H1 (cell line): ENCODE results near the gene SLC7A7. TPM values are rescaled to one million over a fixed set of nuclear protein-coding genes. Genes with fewer than 3 reads are reported as not detected.

ENCODE experiments used
- CTCF ChIA-PET: fragments of 300-600 bp; sonication (Branson Sonifier 250); formaldehyde crosslinking; loops from one replicate; lab custom pipeline; 2021; ENCODE audit not compliant: partially characterized antibody; lab: Charles Lee
- POLR2A ChIA-PET: fragments of 300-600 bp; sonication (Branson Sonifier 250); formaldehyde crosslinking; loops from one replicate; lab custom pipeline; 2021; ENCODE audit warnings: inconsistent platforms; ENCODE audit not compliant: partially characterized antibody; lab: Charles Lee
- DNase-seq, 2 experiments: peaks; one replicate each; pipeline versions ENCODE4 v3.0.0 to v3.0.0-alpha.2; 2010 to 2022; ENCODE audit warnings: low spot score in 2 of 2, low read depth in 1 of 2, mixed read lengths in 1 of 2
- FAIRE-seq: peaks from 2 replicates; lab custom pipeline; 2011; peaks lifted over from hg19 to GRCh38; lab: Jason Lieb, UNC
- H2AFZ ChIP-seq: 2 replicates; pipeline ENCODE4 v1.8.1; 2012; ENCODE audit warnings: low read length, inconsistent platforms
- H2AK5ac ChIP-seq: 2 replicates; pipeline ENCODE4 v1.6.1; 2013; ENCODE audit warnings: low read depth, low read length
- H2BK120ac ChIP-seq: replicated peaks from 2 replicates; pipeline ENCODE3; 2013; ENCODE audit warnings: low read depth, low read length, inconsistent platforms
- H2BK12ac ChIP-seq: 2 replicates; pipeline ENCODE4 v1.6.1; 2013; ENCODE audit warnings: low read depth, low read length
- H2BK15ac ChIP-seq: 2 replicates; pipeline ENCODE4 v1.6.1; 2013; ENCODE audit warnings: low read length
- H2BK20ac ChIP-seq: 2 replicates; pipeline ENCODE4 v1.6.1; 2013; ENCODE audit warnings: low read length
- H2BK5ac ChIP-seq: 2 replicates; pipeline ENCODE4 v1.6.1; 2013; ENCODE audit warnings: low read depth, low read length
- H3K14ac ChIP-seq: 2 replicates; pipeline ENCODE4 v1.6.1; 2013; ENCODE audit warnings: inconsistent platforms; ENCODE audit not compliant: insufficient read length
- H3K18ac ChIP-seq: 2 replicates; pipeline ENCODE4 v1.6.1; 2013; ENCODE audit warnings: low read length; ENCODE audit errors: extremely low read depth
- H3K23ac ChIP-seq: 2 replicates; pipeline ENCODE4 v1.6.1; 2013; ENCODE audit warnings: inconsistent platforms; ENCODE audit not compliant: insufficient read length
- H3K23me2 ChIP-seq: 2 replicates; pipeline ENCODE4 v1.6.1; 2013; ENCODE audit warnings: low read depth, low read length
- H3K27ac ChIP-seq: 2 replicates; pipeline ENCODE4 v1.6.1; 2011; ENCODE audit warnings: low read depth, low read length, inconsistent platforms
- H3K27me3 ChIP-seq, 4 experiments: replicated peaks in 1 of 4; 1 replicate in 1 of 4; 2 replicates in 3 of 4; pipeline versions ENCODE4 v1.6.1 to v1.8.1; 2011 to 2013; ENCODE audit warnings: low read length in 3 of 4, mild to moderate bottlenecking in 3 of 4, inconsistent platforms in 2 of 4, mixed read lengths in 2 of 4, moderate library complexity in 1 of 4; ENCODE audit not compliant: control insufficient read depth in 3 of 4, insufficient read depth in 3 of 4; ENCODE audit errors: extremely low read depth in 1 of 4
- H3K36me3 ChIP-seq, 4 experiments: 2 replicates each; pipeline versions ENCODE4 v1.6.1 to v1.8.1; 2011 to 2013; ENCODE audit warnings: mild to moderate bottlenecking in 4 of 4, low read length in 3 of 4, moderate library complexity in 2 of 4, control low read depth in 1 of 4, inconsistent platforms in 1 of 4; ENCODE audit not compliant: insufficient read depth in 4 of 4, control insufficient read depth in 2 of 4
- H3K4ac ChIP-seq: replicated peaks from 2 replicates; pipeline ENCODE3; 2013; ENCODE audit warnings: low read length, low read depth, mixed read lengths, inconsistent platforms; ENCODE audit not compliant: insufficient read length
- H3K4me1 ChIP-seq, 4 experiments: replicated peaks in 1 of 4; 1 replicate in 1 of 4; 2 replicates in 3 of 4; pipeline versions ENCODE4 v1.6.1 to v1.8.1; 2011 to 2013; ENCODE audit warnings: low read length in 3 of 4, inconsistent platforms in 2 of 4, mixed read lengths in 1 of 4; ENCODE audit not compliant: insufficient read depth in 4 of 4, control insufficient read depth in 3 of 4
- H3K4me2 ChIP-seq, 2 experiments: 2 replicates each; pipeline versions ENCODE4 v1.6.1 to v1.8.1; 2011 to 2013; ENCODE audit warnings: low read depth in 2 of 2, low read length in 2 of 2, control low read depth in 1 of 2, inconsistent platforms in 1 of 2, mild to moderate bottlenecking in 1 of 2; ENCODE audit not compliant: insufficient read depth in 1 of 2
- H3K4me3 ChIP-seq, 4 experiments: fragments of 200-600, 300-600 bp in 1 of 4; sonication (generic), shearing (Covaris generic), sonication (Bioruptor Twin) in 1 of 4; 2 replicates each; pipeline versions ENCODE4 v1.5.1 to v1.8.1; 2011 to 2016; ENCODE audit warnings: low read length in 4 of 4, low read depth in 3 of 4, control low read depth in 2 of 4, inconsistent platforms in 2 of 4, mild to moderate bottlenecking in 2 of 4, mixed read lengths in 1 of 4, moderate library complexity in 1 of 4; ENCODE audit not compliant: insufficient read depth in 2 of 4; ENCODE audit errors: extremely low read depth in 1 of 4
- H3K56ac ChIP-seq: replicated peaks from 2 replicates; pipeline ENCODE3; 2013; ENCODE audit warnings: low read depth, mild to moderate bottlenecking, mixed read lengths, low read length, inconsistent platforms; ENCODE audit not compliant: insufficient read length
- H3K79me1 ChIP-seq: 2 replicates; pipeline ENCODE4 v1.6.1; 2013; ENCODE audit warnings: low read depth, low read length, control low read depth
- H3K79me2 ChIP-seq, 2 experiments: 2 replicates each; pipeline versions ENCODE4 v1.6.1 to v1.8.1; 2012 to 2013; ENCODE audit warnings: low read length in 2 of 2, mild to moderate bottlenecking in 2 of 2, inconsistent platforms in 1 of 2; ENCODE audit not compliant: insufficient read depth in 2 of 2, control insufficient read depth in 1 of 2
- H3K9ac ChIP-seq, 4 experiments: replicated peaks in 1 of 4; 1 replicate in 1 of 4; 2 replicates in 3 of 4; pipeline versions ENCODE4 v1.6.1 to v1.8.1; 2011 to 2013; ENCODE audit warnings: low read depth in 3 of 4, low read length in 3 of 4, control low read depth in 2 of 4, mild to moderate bottlenecking in 2 of 4, moderate library complexity in 2 of 4, inconsistent platforms in 1 of 4; ENCODE audit errors: extremely low read depth in 1 of 4
- H3K9me3 ChIP-seq, 2 experiments: 2 replicates each; pipeline versions ENCODE4 v1.6.1 to v1.8.1; 2012 to 2013; ENCODE audit warnings: mild to moderate bottlenecking in 2 of 2, moderate library complexity in 2 of 2, control low read depth in 1 of 2, inconsistent platforms in 1 of 2, low read depth in 1 of 2, low read length in 1 of 2, mixed read lengths in 1 of 2; ENCODE audit not compliant: insufficient read depth in 2 of 2
- H4K20me1 ChIP-seq, 2 experiments: replicated peaks in 1 of 2; 2 replicates each; pipeline versions ENCODE3 to v1.8.1; 2011 to 2013; ENCODE audit warnings: inconsistent platforms in 2 of 2, low read length in 2 of 2, mild to moderate bottlenecking in 1 of 2; ENCODE audit not compliant: insufficient read depth in 2 of 2, control insufficient read depth in 1 of 2
- H4K5ac ChIP-seq: 2 replicates; pipeline ENCODE4 v1.6.1; 2013; ENCODE audit warnings: low read length, low read depth, mixed read lengths, inconsistent platforms; ENCODE audit not compliant: insufficient read length
- H4K8ac ChIP-seq: 2 replicates; pipeline ENCODE4 v1.8.0; 2013; ENCODE audit warnings: mild to moderate bottlenecking, moderate library complexity, low read length, inconsistent platforms; ENCODE audit not compliant: insufficient read depth; ENCODE audit errors: extremely low read depth
- H4K91ac ChIP-seq: replicated peaks from 2 replicates; pipeline ENCODE3; 2013; ENCODE audit warnings: low read length, mixed read lengths, inconsistent platforms; ENCODE audit not compliant: insufficient read length
- CBX8 ChIP-seq: fragments of 300-800, 300-1000 bp; sonication (generic); IDR thresholded peaks from 2 replicates; pipeline ENCODE4 v1.7.1; 2016; ENCODE audit warnings: low read depth, low read length, borderline replicate concordance
- WGBS, 2 experiments: shearing (Covaris generic) in 1 of 2; methylation state at CpG; one replicate each; pipeline versions ENCODE4 v1.1.6 to v1.1.7; 2013 to 2015; ENCODE audit warnings: low lambda C conversion rate in 2 of 2, mixed read lengths in 2 of 2, inconsistent platforms in 1 of 2, low coverage in 1 of 2, missing lambda C conversion rate in 1 of 2; ENCODE audit not compliant: insufficient replicate concordance in 2 of 2, insufficient coverage in 1 of 2, insufficient read length in 1 of 2; ENCODE audit errors: extremely low coverage in 1 of 2, missing lambda C conversion rate in 1 of 2; 5-methylcytosine and 5-hydroxymethylcytosine counted together
- polyA plus RNA-seq, 7 experiments: library from polyadenylated mRNA; depleted of rRNA in 3 of 7; stranded (reverse) in 5 of 7; unstranded in 2 of 7; fragments of >200 nt in 5 of 7; fragments of 200-250 nt in 2 of 7; gene quantifications; 1 replicate in 5 of 7; 2 replicates in 1 of 7; 4 replicates in 1 of 7; pipeline versions ENCODE4 v1.2.1 to v1.2.3, GENCODE V29; 2011 to 2013; ENCODE audit warnings: missing spikeins in 2 of 7, mixed read lengths in 2 of 7
- total RNA-seq: library from RNA; stranded (reverse); fragmentation: NEBNext Ultra II Directional; extraction: Animal tissue kit (Norgen Biotek cat#: 25700); gene quantifications from 2 replicates; pipeline ENCODE4 v1.2.1, GENCODE V29; 2021

Gene SLC7A7
- total and polyA plus RNA-seq, 2 of the 8 experiments (the other 6 are each of a cell fraction or from before 2014, with no cell fraction given) = 5.8 to 14.9 TPM

- H3K4me1 ChIP-seq = no peaks in the 10 kb centered on the region
- H3K27ac ChIP-seq = no peak overlapping the region
- no peak overlapping the region for H2BK15ac ChIP-seq
- FAIRE-seq = no peak
- POLR2A ChIA-PET = interaction anchor here (1.7 kb wide), 1 partner anchor 8 kb away, joined by 6 read pairs; no protein-coding TSS in a partner anchor
- H3K9ac ChIP-seq = no peak overlapping the region
- H2BK20ac ChIP-seq = no peak overlapping the region
- H3K36me3 ChIP-seq = no peaks in the 10 kb centered on the region
- no peak overlapping the region for H2BK5ac ChIP-seq
- no peaks in the 10 kb centered on the region for H3K23me2 ChIP-seq
- no peak for TF ChIP-seq CBX8
- TF ChIP-seq, all 59 proteins: peak for 0
- WGBS, 2 experiments = 86% methylated on average over 4 of the region's 4 CpGs; no CpG with 5 or more reads in 1 of the 2 experiments
- H2AK5ac ChIP-seq = no peak overlapping the region
- H4K91ac ChIP-seq = no peak overlapping the region
- no peak overlapping the region for H2BK12ac ChIP-seq
- H3K4me3 ChIP-seq = no peak overlapping the region
- H3K23ac ChIP-seq = no peak overlapping the region
- no peaks in the 10 kb centered on the region for H3K27me3 ChIP-seq
- H3K79me1 ChIP-seq = no peaks in the 10 kb centered on the region
- no peaks in the 10 kb centered on the region for H4K20me1 ChIP-seq
- H2AFZ ChIP-seq = no peak overlapping the region
- no peak overlapping the region for H3K4me2 ChIP-seq
- H3K18ac ChIP-seq = no peak overlapping the region
- H3K14ac ChIP-seq = no peak overlapping the region
- no peaks in the 10 kb centered on the region for H3K79me2 ChIP-seq
- CTCF ChIA-PET = interaction anchor here (0.7 to 1.5 kb wide), 2 partner anchors 92 to 444 kb away, joined by 3 read pairs; no protein-coding TSS in a partner anchor
- H2BK120ac ChIP-seq = no peak overlapping the region
- no peak overlapping the region for H3K4ac ChIP-seq
- H4K5ac ChIP-seq = no peak overlapping the region
- no peaks in the 10 kb centered on the region for H3K9me3 ChIP-seq
- DNase-seq = no peak
- H3K56ac ChIP-seq = no peak overlapping the region
- no peak overlapping the region for H4K8ac ChIP-seq
Measured at GRCh38 chr14:22748206-22748605, 67.0 kb downstream of the SLC7A7 start.
